ENCODE data around the gene IL17RB. TPM values are rescaled to one million over a fixed set of nuclear protein-coding genes. Genes with fewer than 3 reads are reported as not detected.

IL17RB gene
- total and polyA plus RNA-seq, 5 donors from 2014 or later: 2.5 to 5.1 (median 3.6) TPM

GRCh38 chr3:53837331-53837730 is 9.0 kb upstream of the IL17RB start:
- no peaks in the 10 kb centered on the region for H3K36me3 Mint-ChIP-seq
- H3K9me3 Mint-ChIP-seq: peaks cover 0 to 2% (median 0%) of the 10 kb centered on the region in 7 donors
- Histone ChIP-seq H3K27ac (ENCODE audit: insufficient read depth, low read length, poor library complexity, severe bottlenecking) (no peak overlapping the region), H3K36me3 (ENCODE audit: control insufficient read depth, insufficient read depth, low read length) (no peaks in the 10 kb centered on the region), H3K4me1 (ENCODE audit: control insufficient read depth, insufficient read depth, low read length, poor library complexity, severe bottlenecking) (peaks cover 8% of the 10 kb centered on the region), H3K27me3 (ENCODE audit: control insufficient read depth, insufficient read depth, low read length) (no peaks in the 10 kb centered on the region), H3K9me3 (ENCODE audit: control insufficient read depth in 2 of 2, low read length in 2 of 2) (no peaks in the 10 kb centered on the region), H3K4me3 (ENCODE audit: low read depth, low read length) (no peak overlapping the region)
- ATAC-seq (ENCODE audit: low read depth in 2 of 2) (peak in 1 of 2 donors; percentile 33), DNase-seq (peak in 1 of 3 donors; percentile 17)
- H3K4me3 Mint-ChIP-seq: peak overlapping the region in 1 of 4 donors; percentile 47
- peaks cover 9% of the 10 kb centered on the region for H3K27me3 Mint-ChIP-seq
- no peak overlapping the region for H3K27ac Mint-ChIP-seq
- no peaks in the 10 kb centered on the region for H3K4me1 Mint-ChIP-seq

GRCh38 chr3:53841296-53841695 is 5.1 kb upstream of the IL17RB start:
- H3K4me1 ChIP-seq (ENCODE audit: control insufficient read depth, insufficient read depth, low read length, poor library complexity, severe bottlenecking): peaks cover 25% of the 10 kb centered on the region

GRCh38 chr3:53842436-53843194 is 3.8 kb upstream of the IL17RB start:
- ATAC-seq (ENCODE audit: low read depth in 2 of 2) (no peak), DNase-seq (no peak)
- Mint-ChIP-seq H3K27me3 (peaks cover 43% of the 10 kb centered on the region), H3K27ac (peak overlapping the region in 1 of 3 donors; percentile 74), H3K4me1 (peaks cover 0 to 19% (median 0%) of the 10 kb centered on the region in 4 donors), H3K36me3 (no peaks in the 10 kb centered on the region), H3K4me3 (no peak overlapping the region), H3K9me3 (peaks cover 0 to 2% (median 0%) of the 10 kb centered on the region in 7 donors)
- Histone ChIP-seq H3K27me3 (ENCODE audit: control insufficient read depth, insufficient read depth, low read length) (peaks cover 13% of the 10 kb centered on the region), H3K9me3 (ENCODE audit: control insufficient read depth in 2 of 2, low read length in 2 of 2) (no peaks in the 10 kb centered on the region), H3K4me3 (ENCODE audit: low read depth, low read length) (no peak overlapping the region), H3K36me3 (ENCODE audit: control insufficient read depth, insufficient read depth, low read length) (no peaks in the 10 kb centered on the region), H3K4me1 (ENCODE audit: control insufficient read depth, insufficient read depth, low read length, poor library complexity, severe bottlenecking) (peaks cover 23% of the 10 kb centered on the region), H3K27ac (ENCODE audit: insufficient read depth, low read length, poor library complexity, severe bottlenecking) (peak overlapping the region; percentile 14)

More at GRCh38 chr3:53841296-53841695, 5.1 kb upstream of the IL17RB start:
- Mint-ChIP-seq H3K27me3 (peaks cover 31% of the 10 kb centered on the region), H3K4me1 (peaks cover 0 to 12% (median 0%) of the 10 kb centered on the region in 4 donors), H3K9me3 (peaks cover 0 to 2% (median 0%) of the 10 kb centered on the region in 7 donors), H3K27ac (no peak overlapping the region), H3K36me3 (no peaks in the 10 kb centered on the region), H3K4me3 (no peak overlapping the region)
- no peak for ATAC-seq (ENCODE audit: low read depth in 2 of 2)
- no peak for DNase-seq
- H3K9me3 ChIP-seq (ENCODE audit: control insufficient read depth in 2 of 2, low read length in 2 of 2): no peaks in the 10 kb centered on the region
- H3K4me3 ChIP-seq (ENCODE audit: low read depth, low read length): no peak overlapping the region
- H3K27ac ChIP-seq (ENCODE audit: insufficient read depth, low read length, poor library complexity, severe bottlenecking): no peak overlapping the region
- H3K36me3 ChIP-seq (ENCODE audit: control insufficient read depth, insufficient read depth, low read length): no peaks in the 10 kb centered on the region
- peaks cover 7% of the 10 kb centered on the region for H3K27me3 ChIP-seq (ENCODE audit: control insufficient read depth, insufficient read depth, low read length)

GRCh38 chr3:53843195-53844177 is 2.9 kb upstream of the IL17RB start:
- Mint-ChIP-seq H3K27ac (peak overlapping the region in 1 of 3 donors; percentile 65), H3K4me1 (peaks cover 0 to 19% (median 0%) of the 10 kb centered on the region in 4 donors), H3K9me3 (peaks cover 0 to 2% (median 0%) of the 10 kb centered on the region in 7 donors), H3K27me3 (peaks cover 52% of the 10 kb centered on the region), H3K36me3 (no peaks in the 10 kb centered on the region), H3K4me3 (peak overlapping the region; percentile 15 to 79 (median 60))
- Histone ChIP-seq H3K4me3 (ENCODE audit: low read depth, low read length) (no peak overlapping the region), H3K9me3 (ENCODE audit: control insufficient read depth in 2 of 2, low read length in 2 of 2) (no peaks in the 10 kb centered on the region), H3K36me3 (ENCODE audit: control insufficient read depth, insufficient read depth, low read length) (no peaks in the 10 kb centered on the region), H3K27ac (ENCODE audit: insufficient read depth, low read length, poor library complexity, severe bottlenecking) (peak overlapping the region; percentile 30), H3K4me1 (ENCODE audit: control insufficient read depth, insufficient read depth, low read length, poor library complexity, severe bottlenecking) (peaks cover 23% of the 10 kb centered on the region), H3K27me3 (ENCODE audit: control insufficient read depth, insufficient read depth, low read length) (peaks cover 16% of the 10 kb centered on the region)
- ATAC-seq (ENCODE audit: low read depth in 2 of 2) (no peak), DNase-seq (no peak)

- Mint-ChIP-seq H3K9me3 (peaks cover 0 to 2% (median 0%) of the 10 kb centered on the region in 7 donors), H3K27ac (peak overlapping the region in 2 of 3 donors; percentile 11 to 65), H3K4me1 (peaks cover 0 to 19% (median 0%) of the 10 kb centered on the region in 4 donors), H3K36me3 (no peaks in the 10 kb centered on the region), H3K27me3 (peaks cover 58% of the 10 kb centered on the region), H3K4me3 (peak overlapping the region in 3 of 4 donors; percentile 64 to 79 (median 77))
- DNase-seq (no peak), ATAC-seq (ENCODE audit: low read depth in 2 of 2) (peak in 1 of 2 donors; percentile 53)
- peaks cover 23% of the 10 kb centered on the region for H3K4me1 ChIP-seq (ENCODE audit: control insufficient read depth, insufficient read depth, low read length, poor library complexity, severe bottlenecking)
- H3K27me3 ChIP-seq (ENCODE audit: control insufficient read depth, insufficient read depth, low read length): peaks cover 16% of the 10 kb centered on the region
- no peaks in the 10 kb centered on the region for H3K9me3 ChIP-seq (ENCODE audit: control insufficient read depth in 2 of 2, low read length in 2 of 2)
- H3K36me3 ChIP-seq (ENCODE audit: control insufficient read depth, insufficient read depth, low read length): no peaks in the 10 kb centered on the region
- H3K4me3 ChIP-seq (ENCODE audit: low read depth, low read length): no peak overlapping the region
- H3K27ac ChIP-seq (ENCODE audit: insufficient read depth, low read length, poor library complexity, severe bottlenecking): peak overlapping the region; percentile 30
Measured at GRCh38 chr3:53844262-53845102, 1.9 kb upstream of the IL17RB start.

GRCh38 chr3:53845103-53845880 is 1.1 kb upstream of the IL17RB start:
- peak overlapping the region; percentile 23 for H3K27ac ChIP-seq (ENCODE audit: insufficient read depth, low read length, poor library complexity, severe bottlenecking)
- H3K36me3 ChIP-seq (ENCODE audit: control insufficient read depth, insufficient read depth, low read length): no peaks in the 10 kb centered on the region
- peaks cover 16% of the 10 kb centered on the region for H3K27me3 ChIP-seq (ENCODE audit: control insufficient read depth, insufficient read depth, low read length)
- no peaks in the 10 kb centered on the region for H3K36me3 Mint-ChIP-seq
- H3K4me3 Mint-ChIP-seq: peak overlapping the region in 3 of 4 donors; percentile 77 to 89 (median 79)
- no peaks in the 10 kb centered on the region for H3K9me3 ChIP-seq (ENCODE audit: control insufficient read depth in 2 of 2, low read length in 2 of 2)
- no peak for DNase-seq
- H3K27ac Mint-ChIP-seq: peak overlapping the region in 2 of 3 donors; percentile 48 to 65
- peaks cover 50% of the 10 kb centered on the region for H3K27me3 Mint-ChIP-seq
- peaks cover 23% of the 10 kb centered on the region for H3K4me1 ChIP-seq (ENCODE audit: control insufficient read depth, insufficient read depth, low read length, poor library complexity, severe bottlenecking)
- H3K9me3 Mint-ChIP-seq: peaks cover 0 to 2% (median 0%) of the 10 kb centered on the region in 7 donors
- no peak for ATAC-seq (ENCODE audit: low read depth in 2 of 2)
- H3K4me1 Mint-ChIP-seq: peaks cover 0 to 19% (median 0%) of the 10 kb centered on the region in 4 donors
- H3K4me3 ChIP-seq (ENCODE audit: low read depth, low read length): peak overlapping the region; percentile 41
